Naive thymus-derived CD4-positive, alpha-beta T cell (primary cell): ENCODE results near the gene SF3B5. TPM values are rescaled to one million over a fixed set of nuclear protein-coding genes. Genes with fewer than 3 reads are reported as not detected.

Experiments
- ATAC-seq: fragments of 150-1000 bp; cut with Tn5 transposase; 2 replicates; pipeline ENCODE4 v1.10.0; 2021; ENCODE audit warnings: mild to moderate bottlenecking, moderate library complexity
- CTCF ChIA-PET: fragments of 350-600 bp; sonication (Branson Sonifier 250); formaldehyde crosslinking; loops from one replicate; lab custom pipeline; 2021; ENCODE audit warnings: antibody characterized with exemption; lab: Charles Lee
- POLR2A ChIA-PET: fragments of 350-600 bp; sonication (Branson Sonifier 250); formaldehyde crosslinking; loops from one replicate; lab custom pipeline; 2021; ENCODE audit warnings: antibody characterized with exemption, inconsistent platforms; lab: Charles Lee
- DNase-seq, 9 donors: peaks; one replicate each; pipeline versions ENCODE4 v3.0.0 to v3.0.0-alpha.2; 2020 to 2022; ENCODE audit warnings: mixed read lengths in 1 of 9
- H3K27ac ChIP-seq: one replicate; pipeline ENCODE4 v1.7.0; 2013; ENCODE audit warnings: mild to moderate bottlenecking, low read depth, low read length, moderate library complexity
- H3K27me3 ChIP-seq, 2 donors: one replicate each; pipeline ENCODE4 v1.7.0; 2013; ENCODE audit warnings: low read length in 2 of 2, mild to moderate bottlenecking in 2 of 2, moderate library complexity in 2 of 2; ENCODE audit not compliant: control insufficient read depth in 2 of 2, insufficient read depth in 2 of 2
- H3K36me3 ChIP-seq, 3 experiments: 1 replicate in 2 of 3; 2 replicates in 1 of 3; pipeline ENCODE4 v1.7.0; 2013; ENCODE audit warnings: low read length in 3 of 3, mild to moderate bottlenecking in 3 of 3, moderate library complexity in 1 of 3; ENCODE audit not compliant: insufficient read depth in 3 of 3, control insufficient read depth in 2 of 3
- H3K4me1 ChIP-seq, 2 donors: one replicate each; pipeline ENCODE4 v1.7.0; 2013; ENCODE audit warnings: low read length in 2 of 2, mild to moderate bottlenecking in 2 of 2, moderate library complexity in 1 of 2; ENCODE audit not compliant: control insufficient read depth in 2 of 2, insufficient read depth in 2 of 2
- H3K4me3 ChIP-seq: 2 replicates; pipeline ENCODE4 v1.7.0; 2013; ENCODE audit warnings: mild to moderate bottlenecking, low read length
- H3K9me3 ChIP-seq, 3 experiments: 1 replicate in 2 of 3; 2 replicates in 1 of 3; pipeline ENCODE4 v1.7.0; 2013; ENCODE audit warnings: low read length in 3 of 3; ENCODE audit not compliant: control insufficient read depth in 2 of 3
- H3K27ac Mint-ChIP-seq, 9 donors: one replicate each; pipeline ENCODE4 v1.8.0; 2020 to 2022; ENCODE audit warnings: mixed read lengths in 9 of 9, mild to moderate bottlenecking in 8 of 9, moderate library complexity in 5 of 9, inconsistent platforms in 2 of 9
- H3K27me3 Mint-ChIP-seq, 5 donors: one replicate each; pipeline ENCODE4 v1.8.0; 2021 to 2022; ENCODE audit warnings: mixed read lengths in 5 of 5, mild to moderate bottlenecking in 1 of 5
- H3K36me3 Mint-ChIP-seq, 5 donors: one replicate each; pipeline ENCODE4 v1.8.0; 2020 to 2022; ENCODE audit warnings: mixed read lengths in 5 of 5, mild to moderate bottlenecking in 3 of 5, inconsistent platforms in 1 of 5
- H3K4me1 Mint-ChIP-seq, 7 donors: one replicate each; pipeline ENCODE4 v1.8.0; 2020 to 2022; ENCODE audit warnings: mixed read lengths in 7 of 7, mild to moderate bottlenecking in 3 of 7, inconsistent platforms in 1 of 7
- H3K4me3 Mint-ChIP-seq, 10 donors: one replicate each; pipeline ENCODE4 v1.8.0; 2020 to 2022; ENCODE audit warnings: mild to moderate bottlenecking in 10 of 10, mixed read lengths in 10 of 10, moderate library complexity in 6 of 10, inconsistent platforms in 2 of 10
- H3K9me3 Mint-ChIP-seq, 11 donors: one replicate each; pipeline ENCODE4 v1.8.0; 2020 to 2022; ENCODE audit warnings: mixed read lengths in 11 of 11, mild to moderate bottlenecking in 4 of 11, inconsistent platforms in 1 of 11, moderate library complexity in 1 of 11
- intact Hi-C, 2 donors: fragments of 100-400 bp; cut with micrococcal nuclease; formaldehyde crosslinking; loops; one replicate each; pipeline ENCODE4 v1.15.1; 2023
- polyA plus RNA-seq, 2 donors: library from polyadenylated mRNA; unstranded; fragments of 300-500 nt; fragmentation: Illumina TruSeq; gene quantifications; one replicate each; pipeline ENCODE4 v1.2.3, GENCODE V29; 2021
- total RNA-seq, 6 experiments: library from RNA in 5 of 6; stranded (reverse) in 5 of 6; gene quantifications; 1 replicate in 5 of 6; 2 replicates in 1 of 6; pipeline ENCODE4 v1.2.3 and lab custom pipeline; 2021 to 2026

Gene SF3B5
- total and polyA plus RNA-seq, 7 experiments from 2014 or later = 89.2 to 444 (median 145) TPM

DNA sequence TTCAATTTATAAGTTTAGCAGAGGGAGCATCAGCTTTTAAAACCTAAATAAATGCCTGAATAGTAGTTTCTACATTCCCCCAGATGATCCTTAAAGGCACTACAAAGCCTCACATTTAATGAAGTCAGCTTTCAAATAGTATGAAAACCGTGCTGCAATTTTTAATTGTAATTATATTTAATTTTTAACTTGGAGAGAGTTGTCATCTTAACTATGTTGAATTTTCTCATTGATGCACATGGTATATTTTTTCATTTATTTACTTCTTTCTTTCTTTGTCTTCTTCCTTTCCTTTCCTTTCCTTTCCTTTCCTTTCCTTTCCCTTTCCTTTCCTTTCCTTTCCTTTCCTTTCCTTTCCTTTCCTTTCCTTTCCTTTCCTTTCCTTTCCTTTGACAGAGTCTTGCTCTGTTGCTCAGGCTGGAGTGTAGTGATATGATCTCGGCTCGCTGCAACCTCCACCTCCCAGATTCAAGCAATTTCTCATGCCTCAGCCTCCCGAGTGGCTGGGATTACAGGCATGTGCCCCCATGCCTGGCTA, 7.7 kb upstream of the SF3B5 start:
- ChIA-PET CTCF (interaction anchor here (0.8 to 1.1 kb wide), 3 partner anchors 115 to 379 kb away, joined by 3 to 5 read pairs (median 4); no protein-coding TSS in a partner anchor), POLR2A (interaction anchor here (0.6 kb wide), 1 partner anchor 12 kb away, joined by 3 read pairs; no protein-coding TSS in a partner anchor)
- ATAC-seq (no peak), DNase-seq (no peak)
- H3K4me3 ChIP-seq = no peak overlapping the region
- Mint-ChIP-seq H3K27ac (no peak overlapping the region), H3K4me1 (peaks cover 0 to 7% (median 4%) of the 10 kb centered on the region in 7 donors), H3K36me3 (no peaks in the 10 kb centered on the region), H3K4me3 (no peak overlapping the region), H3K27me3 (peaks cover 0 to 8% (median 0%) of the 10 kb centered on the region in 5 donors), H3K9me3 (no peaks in the 10 kb centered on the region)
- no peaks in the 10 kb centered on the region for H3K4me1 ChIP-seq
- H3K36me3 ChIP-seq = no peaks in the 10 kb centered on the region
- intact Hi-C loops = loop anchor here in 1 of 2 donors (10.0 kb wide), 1 partner anchor 922 kb away; no protein-coding TSS in a partner anchor
- H3K9me3 ChIP-seq = no peaks in the 10 kb centered on the region
- no peaks in the 10 kb centered on the region for H3K27me3 ChIP-seq
- H3K27ac ChIP-seq = no peak overlapping the region

DNA sequence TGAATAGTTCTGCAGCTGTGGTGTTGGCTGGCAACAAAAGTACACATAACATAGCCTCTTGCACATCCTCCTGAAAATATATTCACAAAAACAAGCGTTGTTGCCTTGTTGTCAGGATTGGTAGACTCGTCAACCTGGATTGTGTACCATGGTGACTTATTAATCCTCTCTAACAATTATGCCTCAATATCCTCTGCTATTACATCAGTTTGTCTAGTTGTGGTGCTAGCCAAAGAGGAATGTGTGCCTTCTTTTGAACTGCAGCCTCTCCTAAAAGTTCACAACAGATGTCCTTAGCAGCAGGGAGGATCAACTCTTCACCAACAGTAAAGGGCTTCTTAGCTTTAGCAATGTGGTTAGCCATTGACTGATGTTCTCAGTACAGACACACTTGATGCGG, 3.6 kb upstream of the SF3B5 start:
- ChIA-PET CTCF (interaction anchor here (1.0 kb wide), 1 partner anchor 9 kb away, joined by 3 read pairs; no protein-coding TSS in a partner anchor), POLR2A (interaction anchor here (1.0 to 1.7 kb wide), 2 partner anchors 33 to 35 kb away, joined by 3 to 7 read pairs; no protein-coding TSS in a partner anchor)
- H3K36me3 ChIP-seq = peaks cover 0 to 5% (median 0%) of the 10 kb centered on the region in 3 experiments
- H3K4me3 Mint-ChIP-seq = no peak overlapping the region
- no peaks in the 10 kb centered on the region for H3K9me3 ChIP-seq
- no peak overlapping the region for H3K4me3 ChIP-seq
- H3K27ac ChIP-seq = no peak overlapping the region
- H3K9me3 Mint-ChIP-seq = peaks cover 0 to 5% (median 0%) of the 10 kb centered on the region in 11 donors
- H3K4me1 ChIP-seq = peaks cover 8 to 9% of the 10 kb centered on the region in 2 donors
- peaks cover 0 to 12% (median 0%) of the 10 kb centered on the region in 5 donors for H3K27me3 Mint-ChIP-seq
- H3K4me1 Mint-ChIP-seq = peaks cover 7 to 26% (median 21%) of the 10 kb centered on the region in 7 donors
- H3K27me3 ChIP-seq = no peaks in the 10 kb centered on the region
- no peak overlapping the region for H3K27ac Mint-ChIP-seq
- no peak for DNase-seq
- ATAC-seq = no peak
- H3K36me3 Mint-ChIP-seq = peaks cover 0 to 5% (median 0%) of the 10 kb centered on the region in 5 donors
- intact Hi-C loops = no loop called here

DNA sequence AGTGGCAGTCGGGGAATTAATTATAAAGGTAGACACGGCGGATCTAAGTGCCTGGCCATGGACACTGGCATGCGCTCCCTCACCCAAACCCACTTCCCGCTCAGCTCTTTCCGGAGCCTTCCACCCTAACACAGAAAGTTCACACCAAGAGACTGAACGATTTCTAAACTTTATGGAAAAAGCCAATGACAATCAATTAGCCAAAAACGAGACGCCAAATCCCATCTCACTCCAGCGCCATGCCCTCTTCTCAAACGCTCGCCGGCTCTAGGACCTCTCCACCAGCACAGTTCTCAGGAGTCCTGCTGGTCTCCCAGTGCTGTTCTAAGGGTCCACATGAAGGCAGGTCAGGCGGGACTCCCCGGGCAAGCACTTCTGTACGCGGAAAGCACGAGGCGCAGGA, 641 bp downstream of the SF3B5 start:
- H3K27me3 ChIP-seq = no peaks in the 10 kb centered on the region
- peak overlapping the region; percentile 98 for H3K4me3 ChIP-seq
- H3K4me1 ChIP-seq = peaks cover 13 to 14% of the 10 kb centered on the region in 2 donors
- ChIA-PET POLR2A (interaction anchor here (0.5 to 2.4 kb wide), 11 partner anchors 10 to 645 kb away, joined by 3 to 17 read pairs (median 4); partner anchors contain the start of genes ADAT2 and LTV1), CTCF (no interaction called here)
- H3K27ac ChIP-seq = peak overlapping the region; percentile 92
- intact Hi-C loops = loop anchor here (1.0 to 5.0 kb wide), 24 partner anchors 30 to 1947 kb away; partner anchors contain the start of genes ADAT2 (in 2 of the 2), LTV1 (in 2 of the 2), PEX3 (in 2 of the 2) and AIG1 (in 1 of the 2)
- H3K36me3 ChIP-seq = peaks cover 0 to 5% (median 0%) of the 10 kb centered on the region in 3 experiments
- peaks cover 0 to 8% (median 4%) of the 10 kb centered on the region in 5 donors for H3K36me3 Mint-ChIP-seq
- no peaks in the 10 kb centered on the region for H3K9me3 ChIP-seq
- peak overlapping the region; percentile 93 to 100 (median 98) for H3K4me3 Mint-ChIP-seq
- H3K27ac Mint-ChIP-seq = peak overlapping the region; percentile 96 to 100 (median 98)
- peak in 1 of 9 donors; percentile 6 for DNase-seq
- H3K4me1 Mint-ChIP-seq = peaks cover 15 to 38% (median 32%) of the 10 kb centered on the region in 7 donors
- ATAC-seq = no peak
- peaks cover 0 to 10% (median 0%) of the 10 kb centered on the region in 5 donors for H3K27me3 Mint-ChIP-seq
- peaks cover 0 to 5% (median 0%) of the 10 kb centered on the region in 11 donors for H3K9me3 Mint-ChIP-seq

DNA sequence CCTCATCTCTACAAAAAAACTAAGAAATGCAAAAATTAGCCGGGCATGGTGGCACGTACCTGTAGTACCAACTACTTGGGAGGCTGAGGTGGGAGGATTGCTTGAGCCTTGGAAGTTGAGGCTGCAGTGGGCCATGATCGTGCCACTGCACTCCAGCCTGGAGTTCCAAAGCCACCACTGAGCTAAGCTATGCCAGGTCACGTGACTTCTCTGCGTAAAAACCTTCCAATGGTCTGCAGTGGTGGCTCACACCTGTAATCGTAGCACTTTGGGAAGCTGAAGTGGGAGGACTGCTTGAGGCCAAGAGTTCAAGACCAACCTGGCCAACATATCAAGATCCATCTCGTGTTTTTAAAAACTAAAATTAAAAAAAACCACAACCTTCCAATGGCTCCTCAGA, 1.7 kb downstream of the SF3B5 start:
- Histone ChIP-seq H3K36me3 (peaks cover 0 to 5% (median 0%) of the 10 kb centered on the region in 3 experiments), H3K9me3 (no peaks in the 10 kb centered on the region), H3K27ac (no peak overlapping the region), H3K4me1 (peaks cover 13 to 14% of the 10 kb centered on the region in 2 donors), H3K27me3 (no peaks in the 10 kb centered on the region), H3K4me3 (peak overlapping the region; percentile 98)
- peak overlapping the region; percentile 93 to 100 (median 98) for H3K4me3 Mint-ChIP-seq
- ChIA-PET CTCF (no interaction called here), POLR2A (interaction anchor here (0.8 to 2.2 kb wide), 3 partner anchors 26 to 39 kb away, joined by 4 to 8 read pairs (median 4); no protein-coding TSS in a partner anchor)
- intact Hi-C loops = loop anchor here (2.0 to 5.0 kb wide), 5 partner anchors 81 to 1149 kb away; partner anchors contain the start of genes AIG1 (in 1 of the 2) and HIVEP2 (in 1 of the 2)
- DNase-seq (no peak), ATAC-seq (no peak)
- H3K9me3 Mint-ChIP-seq = peaks cover 0 to 5% (median 0%) of the 10 kb centered on the region in 11 donors
- peaks cover 0 to 9% (median 0%) of the 10 kb centered on the region in 5 donors for H3K27me3 Mint-ChIP-seq
- H3K27ac Mint-ChIP-seq = peak overlapping the region in 4 of 9 donors; percentile 98 to 100 (median 99)
- peaks cover 0 to 8% (median 5%) of the 10 kb centered on the region in 5 donors for H3K36me3 Mint-ChIP-seq
- peaks cover 15 to 38% (median 32%) of the 10 kb centered on the region in 7 donors for H3K4me1 Mint-ChIP-seq

GRCh38 chr6:144093236-144093635, 2.1 kb downstream of the SF3B5 start:
- Mint-ChIP-seq H3K4me1 (peaks cover 15 to 38% (median 32%) of the 10 kb centered on the region in 7 donors), H3K27me3 (peaks cover 0 to 5% (median 0%) of the 10 kb centered on the region in 5 donors), H3K36me3 (peaks cover 0 to 8% (median 5%) of the 10 kb centered on the region in 5 donors), H3K27ac (peak overlapping the region in 1 of 9 donors; percentile 46), H3K4me3 (peak overlapping the region in 9 of 10 donors; percentile 71 to 100 (median 98)), H3K9me3 (peaks cover 0 to 5% (median 0%) of the 10 kb centered on the region in 11 donors)
- POLR2A ChIA-PET = interaction anchor here (1.0 kb wide), 1 partner anchor 81 kb away, joined by 3 read pairs; no protein-coding TSS in a partner anchor
- H3K4me1 ChIP-seq = peaks cover 13 to 14% of the 10 kb centered on the region in 2 donors
- H3K36me3 ChIP-seq = peaks cover 0 to 5% (median 0%) of the 10 kb centered on the region in 3 experiments
- CTCF ChIA-PET = no interaction called here
- H3K4me3 ChIP-seq = no peak overlapping the region
- no peak for DNase-seq
- intact Hi-C loops = loop anchor here in 1 of 2 donors (5.0 kb wide), 1 partner anchor 81 kb away; no protein-coding TSS in a partner anchor
- no peaks in the 10 kb centered on the region for H3K27me3 ChIP-seq
- ATAC-seq = no peak
- H3K27ac ChIP-seq = no peak overlapping the region
- H3K9me3 ChIP-seq = no peaks in the 10 kb centered on the region

GRCh38 chr6:144090384-144090783, 5.0 kb downstream of the SF3B5 start:
- CTCF ChIA-PET = no interaction called here
- DNase-seq (no peak), ATAC-seq (no peak)
- no peak overlapping the region for H3K27ac ChIP-seq
- intact Hi-C loops = loop anchor here (1.0 to 5.0 kb wide), 3 partner anchors 78 to 515 kb away; no protein-coding TSS in a partner anchor
- Mint-ChIP-seq H3K36me3 (peaks cover 5 to 11% (median 7%) of the 10 kb centered on the region in 5 donors), H3K9me3 (peaks cover 0 to 2% (median 0%) of the 10 kb centered on the region in 11 donors), H3K27me3 (peaks cover 0 to 1% (median 0%) of the 10 kb centered on the region in 5 donors), H3K27ac (no peak overlapping the region), H3K4me3 (no peak overlapping the region), H3K4me1 (peaks cover 15 to 27% (median 22%) of the 10 kb centered on the region in 7 donors)
- no peaks in the 10 kb centered on the region for H3K27me3 ChIP-seq
- peaks cover 13 to 14% of the 10 kb centered on the region in 2 donors for H3K4me1 ChIP-seq
- H3K4me3 ChIP-seq = no peak overlapping the region
- no peaks in the 10 kb centered on the region for H3K9me3 ChIP-seq
- POLR2A ChIA-PET = interaction anchor here (0.6 to 1.3 kb wide), 2 partner anchors 25 to 83 kb away, joined by 5 to 6 read pairs; no protein-coding TSS in a partner anchor
- H3K36me3 ChIP-seq = peaks cover 0 to 4% (median 0%) of the 10 kb centered on the region in 3 experiments
